Measurements from ENCODE around the gene CCDC74B.
A peak's percentile ranks its signal among the peaks of the same experiment; 100 is the strongest.
"Not testable (repeated sequence)": the region's sequence is repeated elsewhere in the genome, so short reads cannot be mapped to it uniquely, and the experiment has no call there.

CCDC74B gene

DNA sequence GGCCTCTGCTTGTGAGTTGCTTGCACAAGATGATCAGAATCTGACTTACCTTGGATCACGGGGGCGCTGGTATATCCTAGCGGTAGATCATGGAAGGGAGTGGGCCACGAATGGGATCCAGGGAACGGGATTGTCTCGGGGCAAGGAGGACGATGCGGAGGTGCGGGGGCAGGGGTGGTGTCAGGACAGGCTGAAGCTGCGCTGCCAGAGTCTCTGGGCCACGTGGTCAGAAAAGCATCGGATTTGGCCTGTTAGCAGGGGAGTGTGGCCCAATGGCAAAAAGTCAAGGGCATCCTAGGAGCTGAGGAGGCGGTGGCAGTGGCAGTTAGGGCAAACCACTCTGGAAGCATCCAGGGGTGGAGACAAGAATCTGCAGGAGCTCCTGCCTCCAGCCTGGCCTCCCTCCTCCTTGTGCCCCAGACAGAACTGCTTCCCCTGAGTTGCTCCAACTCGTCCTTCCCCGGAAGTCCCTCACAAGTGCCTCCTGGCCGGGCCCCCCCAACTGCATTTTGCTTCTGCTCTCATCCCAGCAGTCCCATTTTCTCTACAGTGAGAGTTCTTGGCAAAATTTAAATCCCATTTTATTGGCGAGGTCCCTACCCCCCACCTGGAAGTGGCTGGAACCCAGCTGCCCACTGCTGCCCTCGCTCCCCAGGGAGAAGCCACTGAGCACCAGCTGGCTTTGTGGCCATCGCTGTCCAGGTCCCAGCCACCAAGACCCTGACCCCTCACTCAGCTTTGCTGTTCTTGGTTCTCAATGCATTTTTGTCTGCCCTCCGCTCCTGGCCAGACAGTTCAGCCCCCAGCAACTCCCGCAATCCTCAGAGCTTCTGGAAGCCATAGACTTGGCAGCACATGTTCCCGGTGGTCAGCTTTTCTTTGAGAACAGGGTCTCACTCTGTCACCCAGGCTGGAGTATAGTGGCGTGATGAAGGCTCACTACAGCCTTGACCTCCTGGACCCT lies 5.6 kb upstream of the CCDC74B start:
- Mint-ChIP-seq H3K27me3 (ENCODE audit: low read depth, poor library complexity) (peaks cover 3% of the 10 kb centered on the region), H3K9me3 (no peaks in the 10 kb centered on the region), H3K4me3 (no peak overlapping the region), H3K27ac (peak overlapping the region; percentile 81), H3K36me3 (ENCODE audit: low read depth) (peaks cover 4% of the 10 kb centered on the region), H3K4me1 (peaks cover 26% of the 10 kb centered on the region)
- TF ChIP-seq, protein P1, sequence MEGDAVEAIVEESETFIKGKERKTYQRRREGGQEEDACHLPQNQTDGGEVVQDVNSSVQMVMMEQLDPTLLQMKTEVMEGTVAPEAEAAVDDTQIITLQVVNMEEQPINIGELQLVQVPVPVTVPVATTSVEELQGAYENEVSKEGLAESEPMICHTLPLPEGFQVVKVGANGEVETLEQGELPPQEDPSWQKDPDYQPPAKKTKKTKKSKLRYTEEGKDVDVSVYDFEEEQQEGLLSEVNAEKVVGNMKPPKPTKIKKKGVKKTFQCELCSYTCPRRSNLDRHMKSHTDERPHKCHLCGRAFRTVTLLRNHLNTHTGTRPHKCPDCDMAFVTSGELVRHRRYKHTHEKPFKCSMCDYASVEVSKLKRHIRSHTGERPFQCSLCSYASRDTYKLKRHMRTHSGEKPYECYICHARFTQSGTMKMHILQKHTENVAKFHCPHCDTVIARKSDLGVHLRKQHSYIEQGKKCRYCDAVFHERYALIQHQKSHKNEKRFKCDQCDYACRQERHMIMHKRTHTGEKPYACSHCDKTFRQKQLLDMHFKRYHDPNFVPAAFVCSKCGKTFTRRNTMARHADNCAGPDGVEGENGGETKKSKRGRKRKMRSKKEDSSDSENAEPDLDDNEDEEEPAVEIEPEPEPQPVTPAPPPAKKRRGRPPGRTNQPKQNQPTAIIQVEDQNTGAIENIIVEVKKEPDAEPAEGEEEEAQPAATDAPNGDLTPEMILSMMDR (IDR thresholded peaks at IDR 0.05) = no peak
- no peak for DNase-seq

DNA sequence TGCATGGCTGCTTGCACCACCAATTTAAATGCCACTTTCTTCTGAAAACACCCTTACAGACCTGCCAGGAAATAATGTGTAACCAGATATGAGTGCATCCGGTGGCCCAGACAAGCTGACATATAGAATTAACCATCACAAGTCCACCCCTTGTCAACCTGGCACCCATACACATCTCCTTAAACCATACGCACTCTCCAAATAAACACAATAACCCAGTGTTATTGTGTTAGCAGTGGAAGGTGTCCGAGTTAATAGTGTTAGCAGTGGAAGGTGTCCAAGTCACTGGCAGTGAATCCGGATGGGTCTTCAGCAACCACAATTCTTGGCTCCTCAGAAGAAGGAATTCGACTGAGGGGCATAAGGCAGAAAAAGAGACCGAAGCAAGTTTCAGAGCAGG lies 3.6 kb upstream of the CCDC74B start:
- H3K27me3 Mint-ChIP-seq (ENCODE audit: low read depth, poor library complexity); H3K4me3 Mint-ChIP-seq; DNase-seq; H3K9me3 Mint-ChIP-seq; H3K36me3 Mint-ChIP-seq (ENCODE audit: low read depth): not testable (repeated sequence)
- Mint-ChIP-seq H3K27ac (peak overlapping the region; percentile 66), H3K4me1 (peaks cover 32% of the 10 kb centered on the region)

DNA sequence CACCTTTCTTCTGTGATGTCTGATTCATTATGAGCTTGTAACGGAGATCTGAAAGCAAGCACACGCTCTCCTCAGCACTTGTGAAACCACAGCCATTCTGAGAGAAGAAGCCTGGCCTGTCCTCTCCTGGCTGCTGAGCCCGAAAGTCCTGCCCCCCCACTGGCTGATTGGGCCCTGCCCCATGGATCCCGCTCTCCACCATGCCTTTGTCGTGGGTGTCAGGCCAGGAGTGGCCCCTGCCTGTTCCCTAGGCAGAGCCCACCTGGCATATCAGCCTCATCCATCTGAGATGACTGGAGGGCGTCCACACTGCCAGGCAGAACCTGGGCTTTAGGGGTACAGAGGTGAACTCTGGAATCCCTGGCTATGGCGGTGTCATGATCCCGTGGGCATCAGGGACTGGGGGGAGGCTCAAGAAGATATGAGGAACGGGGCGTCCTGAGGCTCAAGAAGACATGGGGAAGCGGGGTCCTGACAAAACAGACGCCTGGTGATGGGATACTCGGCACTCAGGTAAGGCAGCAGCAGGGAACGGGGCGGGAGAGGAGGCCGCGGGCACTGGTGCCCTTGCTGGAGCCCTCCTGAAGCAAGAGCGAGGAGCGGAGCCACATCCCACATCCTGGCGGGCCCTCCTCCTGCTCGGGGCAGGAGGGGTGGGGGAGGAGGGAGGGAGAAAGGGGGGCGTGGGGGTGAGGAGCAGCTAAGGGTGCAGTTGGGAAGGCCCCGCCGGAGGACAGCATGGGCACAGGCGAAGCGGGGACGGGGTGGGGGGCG lies 1.5 kb downstream of the CCDC74B start:
- H3K27me3 Mint-ChIP-seq (ENCODE audit: low read depth, poor library complexity); H3K36me3 Mint-ChIP-seq (ENCODE audit: low read depth); H3K9me3 Mint-ChIP-seq: not testable (repeated sequence)
- DNase-seq = peak; percentile 42
- peaks cover 34% of the 10 kb centered on the region for H3K4me1 Mint-ChIP-seq
- peak overlapping the region; percentile 45 for H3K27ac Mint-ChIP-seq
- peak overlapping the region; percentile 85 for H3K4me3 Mint-ChIP-seq

DNA sequence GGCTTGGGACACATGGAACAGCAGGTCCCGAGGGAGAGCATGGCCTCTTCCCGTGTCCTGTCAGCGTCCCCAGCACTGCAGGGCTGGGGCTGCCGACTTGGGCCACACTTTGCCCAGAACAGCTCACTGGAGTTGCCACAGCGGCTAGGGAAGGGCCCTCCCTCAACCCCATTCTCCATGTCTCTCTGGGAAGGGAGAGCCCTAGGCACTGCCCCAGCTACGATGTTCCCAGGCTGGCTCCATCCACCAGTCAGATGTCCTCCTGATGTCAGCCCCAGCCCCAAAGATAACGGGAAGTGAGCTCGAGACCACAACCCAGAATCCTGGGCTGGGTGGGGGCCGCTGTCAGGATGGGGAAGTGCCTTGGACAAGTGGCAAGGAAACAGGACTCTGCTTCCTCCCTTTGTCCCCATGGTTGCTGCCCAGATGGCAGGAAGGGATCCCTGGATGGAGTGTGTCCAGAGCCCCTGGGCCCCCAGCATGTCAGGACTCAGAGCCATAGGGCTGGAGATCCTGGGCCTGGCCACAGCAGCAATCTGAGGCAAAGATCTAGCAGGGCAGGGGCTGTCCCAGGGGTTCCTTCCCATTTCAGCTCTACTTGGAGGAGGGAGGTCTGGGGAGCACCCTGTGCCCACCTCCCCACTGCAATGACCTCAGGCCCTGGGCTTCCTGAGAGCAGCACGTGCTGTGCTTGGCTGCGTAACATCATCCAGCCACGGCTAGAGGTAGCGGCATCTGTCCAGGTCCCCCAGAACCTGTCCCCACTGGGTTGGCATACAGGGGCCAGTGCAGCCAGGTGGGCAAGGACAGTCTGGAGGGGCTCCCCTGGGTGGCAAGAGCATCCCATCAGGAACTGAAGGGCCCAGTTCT lies 2.3 kb downstream of the CCDC74B start:
- H3K36me3 Mint-ChIP-seq (ENCODE audit: low read depth); DNase-seq; H3K27me3 Mint-ChIP-seq (ENCODE audit: low read depth, poor library complexity); H3K9me3 Mint-ChIP-seq; H3K27ac Mint-ChIP-seq: not testable (repeated sequence)
- peaks cover 26% of the 10 kb centered on the region for H3K4me1 Mint-ChIP-seq
- H3K4me3 Mint-ChIP-seq = peak overlapping the region; percentile 82

DNA sequence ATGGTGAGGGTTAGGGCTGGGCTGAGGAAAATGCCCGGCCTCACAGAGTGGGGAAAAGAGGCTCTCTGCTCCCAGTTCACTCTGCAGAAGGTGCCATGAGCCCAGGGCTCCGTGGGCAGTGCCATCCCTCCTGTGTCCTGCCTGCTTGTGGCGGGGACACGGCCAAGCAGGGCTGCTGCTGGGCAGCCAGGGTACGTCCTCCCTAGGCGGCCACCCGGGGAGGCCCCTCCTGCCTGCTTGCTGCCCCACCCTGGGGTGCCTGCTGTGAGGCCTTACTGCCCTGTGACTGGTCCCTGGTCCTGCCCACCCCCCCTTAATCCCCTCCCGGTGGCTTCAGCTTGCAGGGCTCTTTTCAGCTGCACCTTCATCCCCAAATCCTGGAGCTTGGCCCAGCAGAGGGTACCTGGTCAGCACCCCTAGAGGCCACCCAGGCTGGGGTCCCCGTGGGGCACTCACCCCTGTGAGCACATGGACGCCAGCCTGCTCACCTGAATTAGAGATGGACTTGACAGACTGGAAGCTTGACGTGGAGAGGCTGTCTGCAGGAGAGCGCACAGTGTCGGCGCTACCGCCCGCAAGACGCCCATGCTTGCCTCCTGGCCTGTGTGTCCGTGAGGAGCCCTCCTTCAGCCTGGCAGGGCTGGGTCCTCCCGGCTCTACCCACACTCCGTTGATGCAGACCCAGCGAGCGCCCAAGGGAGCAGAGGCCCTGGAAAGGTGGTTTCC lies 3.1 kb downstream of the CCDC74B start:
- H3K27me3 Mint-ChIP-seq (ENCODE audit: low read depth, poor library complexity); DNase-seq; H3K4me3 Mint-ChIP-seq; H3K27ac Mint-ChIP-seq; H3K36me3 Mint-ChIP-seq (ENCODE audit: low read depth); H3K9me3 Mint-ChIP-seq: not testable (repeated sequence)
- peaks cover 20% of the 10 kb centered on the region for H3K4me1 Mint-ChIP-seq

DNA sequence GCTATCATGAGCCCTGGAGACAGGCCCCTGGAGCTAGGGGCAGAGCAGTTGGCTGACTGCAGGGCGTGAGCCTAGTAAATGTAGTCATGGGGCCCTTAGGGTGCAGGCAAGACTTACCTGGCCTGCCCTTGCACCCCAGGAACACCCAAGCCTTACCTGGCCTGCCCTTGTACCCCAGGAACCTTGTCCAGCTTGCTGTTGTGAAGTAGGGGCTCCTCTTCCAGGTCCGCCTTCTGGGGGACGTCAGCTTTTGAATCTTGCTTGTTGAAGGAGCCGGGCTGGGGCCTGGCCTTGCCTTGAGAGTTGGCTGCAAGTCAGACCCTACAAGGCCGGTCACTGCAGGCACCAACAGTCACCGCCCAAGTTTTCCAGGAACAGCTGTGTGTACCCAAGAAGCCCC lies 3.9 kb downstream of the CCDC74B start:
- H3K27ac Mint-ChIP-seq = not testable (repeated sequence)

DNA sequence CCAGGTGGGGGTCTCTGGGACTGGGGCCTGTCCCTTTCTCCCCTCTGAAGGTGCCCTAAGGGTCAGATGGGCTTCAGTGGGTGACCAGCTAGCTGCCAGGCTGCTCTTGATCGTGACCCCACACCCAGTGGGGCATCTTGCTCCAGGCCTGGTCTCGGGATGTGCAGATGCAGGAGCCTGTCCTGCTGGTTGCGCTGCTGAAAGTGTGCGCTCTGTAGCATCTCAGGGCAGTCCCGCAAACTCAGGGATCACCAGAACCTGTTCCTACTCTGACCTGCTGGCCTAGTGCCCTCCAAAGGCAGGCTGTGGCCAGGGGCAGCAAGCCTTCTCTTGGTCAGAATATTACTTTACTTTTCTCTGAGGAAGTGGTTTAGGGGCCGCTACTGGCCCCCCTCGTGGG lies 4.4 kb downstream of the CCDC74B start:
- not testable (repeated sequence) for H3K36me3 Mint-ChIP-seq (ENCODE audit: low read depth); H3K4me3 Mint-ChIP-seq; DNase-seq; H3K27ac Mint-ChIP-seq; H3K9me3 Mint-ChIP-seq; H3K27me3 Mint-ChIP-seq (ENCODE audit: low read depth, poor library complexity)
- H3K4me1 Mint-ChIP-seq = peaks cover 13% of the 10 kb centered on the region

More for the DNA sequence above, 3.9 kb downstream of the CCDC74B start:
- not testable (repeated sequence) for H3K36me3 Mint-ChIP-seq (ENCODE audit: low read depth); H3K27me3 Mint-ChIP-seq (ENCODE audit: low read depth, poor library complexity); H3K9me3 Mint-ChIP-seq; DNase-seq; H3K4me3 Mint-ChIP-seq
- H3K4me1 Mint-ChIP-seq = peaks cover 15% of the 10 kb centered on the region

DNA sequence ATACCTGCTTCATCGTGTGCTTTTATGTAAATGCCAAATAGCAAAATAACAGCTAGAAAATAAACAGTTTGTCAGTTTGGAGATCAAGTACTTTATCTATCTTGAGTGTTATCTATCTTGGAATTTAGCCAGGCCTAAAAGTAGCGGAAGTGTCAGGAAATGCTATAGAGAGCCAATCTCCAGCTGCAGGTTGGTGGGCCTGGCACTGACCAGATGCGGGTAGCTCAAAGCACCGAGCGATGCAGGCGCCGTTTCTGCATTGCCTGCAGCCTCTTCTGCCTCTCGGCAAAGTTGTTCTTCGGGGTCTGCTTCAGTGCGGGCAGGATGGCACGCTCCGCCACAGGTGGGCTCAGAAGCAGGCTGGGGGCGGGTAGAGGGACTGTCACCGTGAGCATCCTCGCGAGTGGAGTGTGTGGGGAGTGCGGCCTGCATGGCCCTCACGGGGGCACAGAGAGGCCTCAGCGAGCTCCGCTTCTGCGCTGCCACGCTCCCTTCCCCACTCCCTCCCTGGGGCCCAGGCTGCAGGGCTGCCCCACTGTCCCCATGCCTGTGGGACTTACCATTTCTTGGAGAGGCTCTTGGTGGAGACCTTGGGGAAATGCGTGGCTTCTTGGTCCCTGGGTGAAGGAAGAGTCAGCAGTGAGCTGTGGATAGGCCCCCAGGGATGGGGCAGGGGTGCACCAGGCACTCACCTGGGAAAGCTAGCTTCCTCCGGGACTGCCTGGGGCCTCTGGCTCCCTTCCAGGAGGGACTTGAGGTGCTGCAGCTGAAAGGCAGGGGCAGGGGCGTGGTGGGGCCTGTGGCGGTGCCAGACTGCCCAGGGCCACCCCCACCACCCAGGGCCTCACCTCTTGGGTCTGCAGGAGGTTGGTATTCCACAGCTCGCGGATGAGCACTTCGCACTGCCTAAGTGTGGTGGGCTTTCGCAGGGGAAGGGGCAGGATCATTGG lies 5.3 kb downstream of the CCDC74B start:
- H3K4me1 Mint-ChIP-seq; H3K36me3 Mint-ChIP-seq (ENCODE audit: low read depth); H3K27ac Mint-ChIP-seq; DNase-seq; H3K27me3 Mint-ChIP-seq (ENCODE audit: low read depth, poor library complexity); H3K9me3 Mint-ChIP-seq; H3K4me3 Mint-ChIP-seq: not testable (repeated sequence)

DNA sequence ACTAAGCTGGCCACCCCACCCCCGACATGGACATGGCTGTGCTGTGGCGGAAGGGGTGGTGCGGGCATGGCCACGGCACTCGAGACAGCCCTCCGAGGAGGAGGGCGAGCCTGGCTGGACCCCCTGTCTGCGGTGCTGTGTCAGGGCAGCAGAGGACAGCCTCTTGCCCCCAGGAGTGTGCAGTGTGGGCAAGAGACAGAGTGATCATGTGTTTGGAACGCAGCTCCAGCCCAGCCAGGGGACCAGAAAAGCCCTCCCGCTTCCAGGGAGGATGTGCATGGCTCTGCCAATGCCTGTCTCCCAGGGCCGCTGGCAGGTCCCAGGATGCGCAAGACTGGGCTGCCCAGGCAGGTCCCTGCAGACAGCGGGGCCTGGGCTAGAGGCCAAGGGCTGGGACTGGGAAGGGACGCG lies 6.1 kb downstream of the CCDC74B start:
- not testable (repeated sequence) for H3K27me3 Mint-ChIP-seq (ENCODE audit: low read depth, poor library complexity); DNase-seq; H3K36me3 Mint-ChIP-seq (ENCODE audit: low read depth); H3K4me3 Mint-ChIP-seq; H3K9me3 Mint-ChIP-seq; H3K27ac Mint-ChIP-seq
- H3K4me1 Mint-ChIP-seq = peaks cover 14% of the 10 kb centered on the region

DNA sequence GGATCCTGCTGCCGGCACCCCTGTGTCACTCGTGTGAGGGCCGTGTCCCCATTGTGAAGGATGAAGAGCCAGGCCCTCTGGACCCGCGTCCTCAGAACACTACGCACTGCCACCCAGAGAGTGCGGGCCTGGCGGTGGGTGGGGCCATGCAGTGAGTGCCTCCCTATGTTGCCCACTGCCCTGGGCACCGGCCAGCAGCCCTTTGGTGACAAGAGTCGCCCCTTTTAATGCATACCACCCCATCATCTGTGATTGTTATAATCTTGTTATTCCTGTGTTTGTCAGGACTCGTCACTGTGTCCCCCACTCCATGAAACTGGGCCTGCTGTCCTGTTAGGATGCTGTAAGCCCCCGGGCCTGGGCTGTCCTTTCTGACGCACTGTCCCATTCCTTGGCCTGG lies 6.6 kb downstream of the CCDC74B start:
- Mint-ChIP-seq H3K27ac (peak overlapping the region; percentile 83), H3K4me1 (peaks cover 10% of the 10 kb centered on the region)
- H3K27me3 Mint-ChIP-seq (ENCODE audit: low read depth, poor library complexity); H3K9me3 Mint-ChIP-seq; H3K4me3 Mint-ChIP-seq; H3K36me3 Mint-ChIP-seq (ENCODE audit: low read depth); DNase-seq: not testable (repeated sequence)

DNA sequence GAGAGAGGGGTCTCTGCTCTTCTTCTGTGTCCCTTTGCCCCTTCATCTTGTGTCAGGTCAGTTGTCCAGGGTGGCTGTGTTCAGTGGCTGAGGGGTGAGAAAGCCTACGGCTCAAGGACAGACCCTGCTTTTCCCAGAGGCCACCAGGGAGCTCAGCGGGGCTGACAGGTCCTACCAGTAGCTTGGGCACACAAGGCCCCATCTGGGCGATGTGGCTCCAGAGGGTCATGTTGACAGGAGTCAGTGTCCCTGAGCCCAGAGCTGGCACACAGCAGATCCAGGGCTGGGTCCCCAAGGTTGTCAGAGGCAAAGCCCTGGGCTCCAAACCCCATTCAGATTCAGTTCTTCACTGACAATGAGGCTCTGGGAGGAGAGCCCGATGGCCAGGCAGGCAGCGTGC lies 7.8 kb downstream of the CCDC74B start:
- DNase-seq; H3K36me3 Mint-ChIP-seq (ENCODE audit: low read depth); H3K27ac Mint-ChIP-seq; H3K4me3 Mint-ChIP-seq; H3K27me3 Mint-ChIP-seq (ENCODE audit: low read depth, poor library complexity); H3K9me3 Mint-ChIP-seq: not testable (repeated sequence)
- H3K4me1 Mint-ChIP-seq = peaks cover 15% of the 10 kb centered on the region

Data from nephron progenitor cell (in vitro differentiated cells).